Hematopoietic multipotent progenitor cell treated with erythropoietin and hydrocortisone succinate and interleukin-3 and kit ligand, for 6 days (in vitro differentiated cells): ENCODE data around the gene ARGLU1.
A peak's percentile ranks its signal among the peaks of the same experiment; 100 is the strongest.

Experiments
- DNase-seq: peaks from one replicate; pipeline ENCODE4 v3.0.0-alpha.2; 2015

The ARGLU1 gene

GRCh38 chr13:106498158-106498557 is 69.8 kb downstream of the ARGLU1 start:
- DNase-seq, result peak; percentile 28

DNA sequence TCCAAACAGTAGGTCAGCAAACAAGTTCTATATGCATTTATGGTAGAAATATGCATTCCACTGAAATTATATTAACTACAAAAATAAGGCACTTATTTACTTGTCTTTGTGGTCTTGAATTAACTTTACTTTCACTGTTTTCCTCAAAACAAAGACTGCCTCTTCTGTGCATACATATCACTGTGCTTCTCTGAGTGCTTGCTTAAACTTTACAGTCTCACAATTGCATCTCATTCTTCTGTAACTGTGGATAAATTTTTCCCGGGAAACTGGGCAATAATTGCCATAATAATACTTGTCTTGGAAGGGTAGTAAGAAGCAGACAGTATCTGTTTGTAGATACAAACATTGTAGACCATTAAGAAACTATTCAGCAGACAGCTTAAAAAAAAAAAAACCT is 70.9 kb downstream of the ARGLU1 start:
- DNase-seq, result no peak

DNA sequence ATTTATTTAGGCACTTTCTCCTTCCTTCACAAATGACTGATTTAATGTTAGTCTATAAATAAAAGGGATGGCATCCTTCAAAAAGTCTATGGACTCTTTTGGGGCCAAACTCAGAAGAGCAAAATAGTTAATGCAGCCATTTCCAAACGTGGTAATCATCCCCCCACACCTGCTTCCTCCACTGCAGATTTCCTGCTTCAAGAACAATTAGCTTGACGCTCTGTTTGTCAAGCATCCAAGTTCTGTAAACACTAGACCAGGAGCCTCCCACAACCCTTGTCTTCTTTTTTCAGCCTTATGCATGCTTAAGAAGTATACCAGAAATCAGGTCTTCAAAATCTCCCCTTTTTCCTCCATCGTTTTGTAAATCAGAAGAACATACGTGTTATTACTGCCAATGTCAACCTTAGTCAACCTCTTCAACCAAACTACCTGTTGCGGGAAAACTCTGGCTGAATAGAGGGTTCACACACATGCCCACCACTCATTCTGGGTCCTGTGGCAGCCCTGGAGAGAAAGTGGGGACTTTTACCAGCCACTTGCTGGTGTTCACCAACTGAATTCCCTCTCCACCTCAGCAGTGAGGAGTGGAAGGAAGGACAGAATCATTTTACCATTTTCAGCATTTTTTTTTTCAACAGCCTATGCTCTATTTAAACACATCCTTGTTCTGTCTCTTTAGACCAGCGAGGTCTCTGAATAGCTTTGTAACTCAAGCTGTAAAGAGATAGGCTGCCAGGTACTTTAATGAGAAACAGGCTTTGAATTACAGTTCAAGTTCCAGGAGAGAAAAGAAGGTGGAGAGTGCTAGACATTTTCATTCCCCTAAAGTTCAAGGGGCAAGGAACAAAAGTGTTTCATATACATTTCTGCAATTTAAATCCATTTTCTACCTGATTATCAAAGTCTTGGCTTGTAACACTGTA is 71.6 kb downstream of the ARGLU1 start:
- peak; percentile 40 for DNase-seq

- DNase-seq, result no peak
These were observed 73.0 kb downstream of the ARGLU1 start for GRCh38 chr13:106494936-106495335.

GRCh38 chr13:106494506-106494905 is 73.4 kb downstream of the ARGLU1 start:
- no peak for DNase-seq

DNA sequence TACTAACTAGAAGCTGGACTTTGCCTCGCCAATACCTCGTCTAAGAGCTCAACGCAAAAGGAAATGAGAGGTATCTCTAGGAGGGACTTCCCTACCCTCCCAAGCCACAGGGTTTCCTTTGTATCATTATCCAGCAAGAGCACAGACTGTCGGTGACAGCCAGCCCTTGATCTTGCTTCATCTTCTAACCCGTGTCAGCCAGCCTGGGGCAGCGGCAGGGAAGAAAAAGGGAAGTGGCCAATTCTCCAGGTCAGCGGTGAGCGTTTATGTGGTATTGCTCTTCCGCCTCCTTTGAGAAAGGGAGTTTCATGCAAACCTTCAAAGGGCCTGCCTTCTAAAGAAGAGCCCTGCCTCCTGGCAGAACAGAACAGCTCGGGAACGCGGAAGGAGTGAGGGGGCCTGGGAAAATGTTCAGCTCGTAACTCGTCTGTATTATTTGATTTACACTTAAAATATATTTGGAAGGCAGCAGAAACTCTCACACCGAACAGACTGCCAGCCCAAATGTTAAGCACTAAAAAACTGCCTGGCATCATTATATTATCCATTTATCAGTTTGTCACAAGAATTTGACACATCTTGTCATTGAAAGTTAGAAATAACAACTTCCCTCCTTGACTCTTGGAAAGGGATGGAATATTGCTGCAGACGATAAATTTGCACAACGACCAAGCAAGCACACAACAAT is 74.3 kb downstream of the ARGLU1 start:
- DNase-seq, result peak; percentile 84

GRCh38 chr13:106492588-106493475 is 75.1 kb downstream of the ARGLU1 start:
- DNase-seq, result peak; percentile 10

GRCh38 chr13:106491928-106492587 is 75.9 kb downstream of the ARGLU1 start:
- DNase-seq, result no peak
